Measurements from ENCODE around the gene FLNB. TPM values are rescaled to one million over a fixed set of nuclear protein-coding genes. Genes with fewer than 3 reads are reported as not detected.

The FLNB gene
- total RNA-seq, 1 donor, result 274 TPM

DNA sequence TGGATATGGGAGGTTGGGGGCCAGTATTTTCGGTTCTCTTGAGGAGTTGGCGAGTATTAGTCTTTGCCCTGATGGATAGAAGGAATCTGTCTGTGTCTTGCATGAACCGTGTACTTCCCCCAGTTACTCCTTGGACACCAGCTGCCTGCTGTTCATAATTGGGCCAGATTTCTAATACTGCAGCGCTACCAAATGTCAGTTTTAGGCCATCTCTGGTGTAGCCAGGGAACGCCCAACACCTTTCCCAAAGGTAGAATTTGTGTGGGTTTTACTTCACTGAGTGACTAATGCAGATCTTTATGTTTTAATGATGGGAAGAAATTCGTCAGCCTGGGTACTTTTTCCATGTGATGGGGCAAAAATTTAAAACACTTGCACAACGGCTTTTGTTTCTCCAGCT is 18.4 kb downstream of the FLNB start:
- H3K9me3 ChIP-seq (ENCODE audit: low read depth, low read length), result no peaks in the 10 kb centered on the region
- H3K79me2 ChIP-seq (ENCODE audit: insufficient read depth, low read length), result peaks cover 91% of the 10 kb centered on the region
- no peak overlapping the region for H2AFZ ChIP-seq (ENCODE audit: low read length)
- peak; percentile 80 for DNase-seq (ENCODE audit: insufficient read length, low spot score, missing footprints)
- peak overlapping the region; percentile 55 for H3K27ac ChIP-seq (ENCODE audit: low read depth, low read length)
- H3K36me3 ChIP-seq (ENCODE audit: insufficient read depth, low read length), result peaks cover 4% of the 10 kb centered on the region
- H3K4me2 ChIP-seq (ENCODE audit: insufficient read depth, low read length), result no peak overlapping the region
- H3K27me3 ChIP-seq (ENCODE audit: insufficient read depth, low read length), result no peaks in the 10 kb centered on the region
- H4K20me1 ChIP-seq (ENCODE audit: insufficient read depth, low read length), result peaks cover 67% of the 10 kb centered on the region
- H3K4me1 ChIP-seq (ENCODE audit: insufficient read depth, low read length), result peaks cover 9% of the 10 kb centered on the region
- H3K4me3 ChIP-seq (ENCODE audit: insufficient read depth, low read length), result no peak overlapping the region
- TF ChIP-seq CTCF (IDR thresholded peaks at IDR 0.05; ENCODE audit: extremely low read depth, low read depth, low read length), result no peak

GRCh38 chr3:58027704-58028317 is 19.6 kb downstream of the FLNB start:
- Histone ChIP-seq H3K4me3 (ENCODE audit: insufficient read depth, low read length) (no peak overlapping the region), H3K27me3 (ENCODE audit: insufficient read depth, low read length) (no peaks in the 10 kb centered on the region), H3K36me3 (ENCODE audit: insufficient read depth, low read length) (peaks cover 4% of the 10 kb centered on the region), H3K4me2 (ENCODE audit: insufficient read depth, low read length) (no peak overlapping the region), H2AFZ (ENCODE audit: low read length) (no peak overlapping the region), H3K27ac (ENCODE audit: low read depth, low read length) (no peak overlapping the region), H3K4me1 (ENCODE audit: insufficient read depth, low read length) (peaks cover 12% of the 10 kb centered on the region), H3K9me3 (ENCODE audit: low read depth, low read length) (no peaks in the 10 kb centered on the region), H4K20me1 (ENCODE audit: insufficient read depth, low read length) (peaks cover 67% of the 10 kb centered on the region), H3K79me2 (ENCODE audit: insufficient read depth, low read length) (peaks cover 91% of the 10 kb centered on the region)
- peak; percentile 3 for DNase-seq (ENCODE audit: insufficient read length, low spot score, missing footprints)
- TF ChIP-seq CTCF (IDR thresholded peaks at IDR 0.05; ENCODE audit: extremely low read depth, low read depth, low read length), result no peak

GRCh38 chr3:58028902-58029301 is 20.7 kb downstream of the FLNB start:
- no peak for DNase-seq (ENCODE audit: insufficient read length, low spot score, missing footprints)
- Histone ChIP-seq H3K9me3 (ENCODE audit: low read depth, low read length) (no peaks in the 10 kb centered on the region), H3K36me3 (ENCODE audit: insufficient read depth, low read length) (peaks cover 4% of the 10 kb centered on the region), H3K4me3 (ENCODE audit: insufficient read depth, low read length) (no peak overlapping the region), H4K20me1 (ENCODE audit: insufficient read depth, low read length) (peaks cover 65% of the 10 kb centered on the region), H2AFZ (ENCODE audit: low read length) (no peak overlapping the region), H3K27me3 (ENCODE audit: insufficient read depth, low read length) (no peaks in the 10 kb centered on the region), H3K4me1 (ENCODE audit: insufficient read depth, low read length) (peaks cover 12% of the 10 kb centered on the region), H3K79me2 (ENCODE audit: insufficient read depth, low read length) (peaks cover 90% of the 10 kb centered on the region), H3K27ac (ENCODE audit: low read depth, low read length) (no peak overlapping the region), H3K4me2 (ENCODE audit: insufficient read depth, low read length) (no peak overlapping the region)
- no peak for TF ChIP-seq CTCF (IDR thresholded peaks at IDR 0.05; ENCODE audit: extremely low read depth, low read depth, low read length)

- Histone ChIP-seq H3K27ac (ENCODE audit: low read depth, low read length) (no peak overlapping the region), H3K36me3 (ENCODE audit: insufficient read depth, low read length) (peaks cover 4% of the 10 kb centered on the region), H3K9me3 (ENCODE audit: low read depth, low read length) (no peaks in the 10 kb centered on the region), H3K4me2 (ENCODE audit: insufficient read depth, low read length) (no peak overlapping the region), H3K79me2 (ENCODE audit: insufficient read depth, low read length) (peaks cover 91% of the 10 kb centered on the region), H2AFZ (ENCODE audit: low read length) (no peak overlapping the region), H3K27me3 (ENCODE audit: insufficient read depth, low read length) (no peaks in the 10 kb centered on the region), H4K20me1 (ENCODE audit: insufficient read depth, low read length) (peaks cover 71% of the 10 kb centered on the region), H3K4me3 (ENCODE audit: insufficient read depth, low read length) (no peak overlapping the region), H3K4me1 (ENCODE audit: insufficient read depth, low read length) (peaks cover 21% of the 10 kb centered on the region)
- no peak for TF ChIP-seq CTCF (IDR thresholded peaks at IDR 0.05; ENCODE audit: extremely low read depth, low read depth, low read length)
- DNase-seq (ENCODE audit: insufficient read length, low spot score, missing footprints), result peak; percentile 3
Observed at GRCh38 chr3:58029842-58030584, 21.8 kb downstream of the FLNB start.
